NB4 (cell line): ENCODE measurements around the gene METRNL.

Experiments used
- POLR2A ChIP-seq: IDR thresholded peaks from 2 replicates; pipeline ENCODE4 v1.6.1; 2011; ENCODE audit warnings: mild to moderate bottlenecking; ENCODE audit not compliant: insufficient read length; ENCODE audit errors: extremely low read depth
- TF ChIP-seq, protein P1 (sequence below): IDR thresholded peaks from 2 replicates; pipeline ENCODE4 v1.6.1; 2011; ENCODE audit warnings: low read depth, low read length

DNA sequence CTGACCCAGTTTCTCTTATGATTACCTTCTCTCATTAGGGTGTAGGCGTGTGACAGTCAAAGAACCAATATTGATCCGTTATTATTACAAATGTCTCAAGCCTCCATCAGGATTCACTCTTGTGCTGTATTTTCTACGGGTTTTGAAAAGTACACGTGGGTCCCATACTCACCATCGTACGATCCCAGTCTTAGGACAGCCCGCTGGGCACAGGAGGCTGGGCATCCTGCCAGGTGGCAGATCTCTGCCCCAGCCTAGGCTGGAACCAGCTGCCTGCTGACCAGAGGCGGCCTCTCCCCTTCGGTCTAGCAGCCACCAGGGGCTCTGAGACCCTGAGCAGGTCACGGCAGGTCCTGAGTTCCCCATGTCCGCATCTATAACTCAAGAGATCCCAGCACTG, 2.0 kb upstream of the METRNL start:
- TF ChIP-seq, protein P1, sequence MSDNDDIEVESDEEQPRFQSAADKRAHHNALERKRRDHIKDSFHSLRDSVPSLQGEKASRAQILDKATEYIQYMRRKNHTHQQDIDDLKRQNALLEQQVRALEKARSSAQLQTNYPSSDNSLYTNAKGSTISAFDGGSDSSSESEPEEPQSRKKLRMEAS: no peak
- no peak for TF ChIP-seq POLR2A
